ENCODE measurements around the gene MTOR.

DNA sequence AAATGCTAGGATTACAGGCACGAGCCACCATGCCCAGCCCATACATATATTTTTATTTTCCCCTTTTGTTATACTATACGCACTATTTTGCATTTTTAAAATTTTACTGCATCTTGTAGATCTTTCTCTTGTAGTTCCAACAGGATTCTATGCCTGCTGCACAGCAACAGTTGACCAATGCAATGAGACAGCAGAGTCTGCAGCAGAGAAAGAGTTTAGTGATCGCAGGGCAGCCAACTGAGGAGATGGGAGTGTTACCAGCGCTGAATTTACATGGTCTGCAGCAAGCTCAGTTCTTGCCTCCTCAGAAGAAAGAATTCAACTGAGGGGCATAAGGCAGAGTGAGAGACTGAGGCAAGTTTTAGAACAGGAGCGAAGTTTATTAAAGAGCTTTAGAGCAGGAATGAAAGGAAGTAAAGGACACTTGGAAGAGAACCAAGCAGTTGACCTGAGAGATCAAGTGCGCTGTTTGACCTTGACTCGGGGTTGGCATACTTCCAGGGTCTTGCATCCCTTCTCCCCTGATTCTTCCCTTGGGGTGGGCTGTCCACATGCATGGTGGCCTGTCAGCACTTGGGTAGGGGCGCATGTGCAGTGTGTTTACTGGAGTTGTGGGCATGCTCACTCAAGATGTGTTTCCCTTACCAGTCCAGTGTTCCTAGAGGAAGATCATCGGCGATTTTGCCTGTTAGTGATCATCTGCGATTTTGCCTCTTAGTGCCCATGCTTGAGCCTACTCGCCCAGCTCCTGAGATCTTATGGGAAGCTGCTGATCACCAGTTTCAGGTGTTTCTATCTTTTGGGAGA, 4.1 kb upstream of the MTOR start:
- TF ChIP-seq, protein P1, sequence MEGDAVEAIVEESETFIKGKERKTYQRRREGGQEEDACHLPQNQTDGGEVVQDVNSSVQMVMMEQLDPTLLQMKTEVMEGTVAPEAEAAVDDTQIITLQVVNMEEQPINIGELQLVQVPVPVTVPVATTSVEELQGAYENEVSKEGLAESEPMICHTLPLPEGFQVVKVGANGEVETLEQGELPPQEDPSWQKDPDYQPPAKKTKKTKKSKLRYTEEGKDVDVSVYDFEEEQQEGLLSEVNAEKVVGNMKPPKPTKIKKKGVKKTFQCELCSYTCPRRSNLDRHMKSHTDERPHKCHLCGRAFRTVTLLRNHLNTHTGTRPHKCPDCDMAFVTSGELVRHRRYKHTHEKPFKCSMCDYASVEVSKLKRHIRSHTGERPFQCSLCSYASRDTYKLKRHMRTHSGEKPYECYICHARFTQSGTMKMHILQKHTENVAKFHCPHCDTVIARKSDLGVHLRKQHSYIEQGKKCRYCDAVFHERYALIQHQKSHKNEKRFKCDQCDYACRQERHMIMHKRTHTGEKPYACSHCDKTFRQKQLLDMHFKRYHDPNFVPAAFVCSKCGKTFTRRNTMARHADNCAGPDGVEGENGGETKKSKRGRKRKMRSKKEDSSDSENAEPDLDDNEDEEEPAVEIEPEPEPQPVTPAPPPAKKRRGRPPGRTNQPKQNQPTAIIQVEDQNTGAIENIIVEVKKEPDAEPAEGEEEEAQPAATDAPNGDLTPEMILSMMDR (IDR thresholded peaks at IDR 0.05) = no peak
- TF ChIP-seq POLR2AphosphoS5 (IDR thresholded peaks at IDR 0.05) (no peak), POLR2A (IDR thresholded peaks at IDR 0.05) (no peak), EP300 (IDR thresholded peaks at IDR 0.05) (no peak)
